GM19468 (cell line): ENCODE results near the gene TEX22.

Source experiments
- ATAC-seq: cut with Tn5 transposase; IDR thresholded peaks from one replicate; pipeline ENCODE4 v1.9.1; 2021; ENCODE audit warnings: mild to moderate bottlenecking, moderate library complexity, moderate number of reproducible peaks; ENCODE audit not compliant: unreplicated experiment; ENCODE audit errors: extremely low read depth

TEX22 gene

GRCh38 chr14:105433161-105433605 is 34.8 kb downstream of the TEX22 start:
- no peak for ATAC-seq

GRCh38 chr14:105436402-105436801 is 38.1 kb downstream of the TEX22 start:
- ATAC-seq: no peak

- no peak for ATAC-seq
These were observed 38.8 kb downstream of the TEX22 start for GRCh38 chr14:105436891-105437722.

GRCh38 chr14:105437723-105438500 is 39.6 kb downstream of the TEX22 start:
- no peak for ATAC-seq

- ATAC-seq: no peak
These were observed 40.8 kb downstream of the TEX22 start for GRCh38 chr14:105439179-105439578.

- no peak for ATAC-seq
These were observed 41.6 kb downstream of the TEX22 start for GRCh38 chr14:105439710-105440553.

DNA sequence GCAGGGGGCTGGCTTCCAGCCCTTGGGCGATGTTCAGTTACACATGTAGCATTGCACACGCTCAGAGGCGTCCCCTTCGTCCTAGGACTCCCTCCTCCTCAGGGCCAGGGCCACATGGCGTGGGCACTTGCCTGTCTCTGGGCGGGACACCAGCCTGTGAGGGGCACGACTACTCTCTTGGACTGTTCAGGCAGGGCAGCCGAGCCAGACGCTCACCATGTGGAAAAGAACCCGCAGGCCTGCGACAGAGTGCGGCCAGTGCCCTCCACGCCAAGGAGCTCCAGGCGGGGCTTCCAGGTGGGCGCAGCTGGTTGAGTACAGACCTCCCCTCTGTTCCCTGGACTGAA is 42.2 kb downstream of the TEX22 start:
- ATAC-seq: no peak

GRCh38 chr14:105440992-105441391 is 42.7 kb downstream of the TEX22 start:
- no peak for ATAC-seq

DNA sequence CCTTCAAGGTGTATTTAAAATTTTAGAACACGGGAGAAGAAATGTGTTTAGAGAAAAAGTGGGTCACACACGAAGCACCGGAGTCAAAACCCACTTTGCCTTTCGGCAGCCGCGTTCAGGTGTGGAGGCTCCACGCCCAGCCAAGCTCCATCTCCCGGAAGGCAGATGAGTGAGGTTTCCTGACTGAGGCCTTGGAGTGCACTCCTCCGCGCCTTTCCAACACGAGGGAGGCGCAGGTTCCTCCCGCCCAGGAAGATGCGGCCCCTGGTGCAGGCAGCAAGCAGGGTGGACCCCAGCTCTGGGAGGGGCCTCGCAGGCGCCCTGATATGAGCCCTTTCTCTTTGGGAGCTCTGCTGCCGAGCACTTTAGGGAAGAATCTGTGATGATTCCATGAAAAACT is 43.8 kb downstream of the TEX22 start:
- ATAC-seq: no peak

- no peak for ATAC-seq
These were observed 44.5 kb downstream of the TEX22 start for GRCh38 chr14:105442834-105443233.

DNA sequence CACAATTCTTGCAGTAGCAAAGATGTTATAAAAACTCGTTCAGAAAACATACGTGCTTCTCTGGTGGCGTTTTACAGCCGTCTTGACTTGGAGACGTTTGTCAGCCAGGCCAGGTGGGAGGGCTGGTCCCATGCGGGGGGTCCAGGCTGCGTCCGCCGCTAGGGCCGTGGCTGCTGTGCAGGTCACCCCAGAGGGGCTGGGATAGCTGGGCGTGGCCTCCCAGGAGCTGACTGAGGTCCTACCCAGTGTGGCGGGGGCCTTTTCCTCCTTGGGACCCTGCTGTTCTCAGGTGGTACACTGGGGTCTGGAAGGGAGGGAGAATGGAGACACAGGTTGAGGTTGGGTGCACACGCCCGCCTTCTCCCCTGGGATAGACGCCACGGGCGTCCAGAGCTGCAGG is 46.5 kb downstream of the TEX22 start:
- ATAC-seq: no peak

DNA sequence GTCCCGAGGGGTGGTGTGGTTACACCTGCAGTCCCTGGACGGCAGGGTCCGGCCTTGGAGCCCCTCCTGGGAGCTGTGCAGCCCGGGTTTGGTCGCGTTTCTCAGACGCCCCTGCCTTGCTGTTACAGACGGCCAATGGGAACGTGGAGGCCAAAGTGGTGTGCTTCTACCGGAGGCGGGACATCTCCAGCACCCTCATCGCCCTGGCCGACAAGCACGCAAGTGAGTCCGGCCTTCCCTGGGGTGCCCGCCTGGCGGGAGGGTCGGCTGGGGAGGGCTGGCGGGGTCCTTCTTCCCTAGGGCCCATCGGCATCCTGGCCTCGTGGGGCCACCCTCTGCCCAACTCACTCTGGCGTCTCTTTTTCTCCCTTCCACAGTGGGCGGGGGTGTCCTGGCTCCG is 47.0 kb downstream of the TEX22 start:
- no peak for ATAC-seq

DNA sequence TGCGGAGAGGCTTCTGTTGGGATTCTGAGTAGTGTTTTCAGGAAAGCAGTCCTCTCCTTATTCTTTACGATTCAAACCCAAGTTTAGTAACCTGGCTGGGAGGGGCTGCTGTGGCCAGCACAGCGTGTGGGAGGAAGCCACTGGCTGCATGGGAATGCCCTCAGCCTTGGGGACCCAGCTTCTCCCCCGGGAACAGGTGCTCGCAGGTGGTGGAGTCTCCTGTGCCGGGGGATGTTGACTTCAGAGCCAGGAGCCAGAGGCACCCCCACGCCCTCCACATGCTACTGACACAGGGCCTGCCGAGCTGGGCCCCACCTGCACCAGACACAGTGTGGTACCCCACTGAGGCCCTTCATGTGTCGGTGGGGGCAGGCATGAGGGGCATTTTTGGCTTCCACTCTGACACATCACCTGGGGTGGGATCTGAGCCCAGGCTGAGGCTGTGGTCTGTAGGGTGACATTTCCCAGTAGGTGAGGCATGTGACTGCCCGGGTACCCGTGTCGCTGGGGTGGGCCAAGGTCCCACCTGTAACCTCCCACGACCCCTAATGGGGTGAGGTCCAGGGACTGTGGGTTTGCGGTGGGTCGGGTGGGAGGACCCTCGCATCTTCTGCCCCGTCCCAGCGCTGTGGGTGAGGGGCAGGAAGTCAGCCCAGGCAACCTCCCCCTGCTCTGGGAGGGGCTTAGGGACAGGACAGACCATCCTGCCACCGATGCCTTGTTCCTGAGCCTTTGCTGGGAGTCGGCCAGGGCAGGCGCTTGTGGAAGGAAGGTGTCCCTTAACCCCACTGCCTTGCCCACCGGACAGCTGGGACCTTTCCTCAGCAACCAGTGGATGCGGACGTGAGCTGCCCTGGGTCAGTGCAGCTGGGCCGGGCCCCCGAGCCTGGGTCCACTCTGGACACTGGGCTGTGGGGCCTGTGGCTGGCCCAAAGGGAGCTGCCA is 47.8 kb downstream of the TEX22 start:
- ATAC-seq: no peak

DNA sequence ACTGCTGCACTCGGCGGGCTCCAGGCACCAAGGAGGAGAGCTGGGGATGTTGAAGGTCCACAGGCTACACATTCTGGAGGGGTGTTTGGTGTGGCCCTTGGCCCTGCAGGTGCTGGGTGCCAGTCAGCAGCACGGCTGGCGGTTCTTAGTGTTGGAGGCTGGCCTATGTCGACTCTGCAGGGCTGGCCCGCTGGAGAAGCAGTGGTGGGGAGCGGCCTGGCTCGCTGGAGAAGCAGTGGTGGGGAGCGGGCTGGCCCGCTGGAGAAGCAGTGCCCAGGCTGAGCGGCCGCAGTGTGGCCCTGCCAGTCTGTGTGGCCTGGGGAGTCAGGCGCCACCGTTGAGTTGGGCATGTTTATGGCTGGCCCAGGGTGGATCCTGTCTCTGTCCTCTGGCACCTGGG is 48.6 kb downstream of the TEX22 start:
- no peak for ATAC-seq

DNA sequence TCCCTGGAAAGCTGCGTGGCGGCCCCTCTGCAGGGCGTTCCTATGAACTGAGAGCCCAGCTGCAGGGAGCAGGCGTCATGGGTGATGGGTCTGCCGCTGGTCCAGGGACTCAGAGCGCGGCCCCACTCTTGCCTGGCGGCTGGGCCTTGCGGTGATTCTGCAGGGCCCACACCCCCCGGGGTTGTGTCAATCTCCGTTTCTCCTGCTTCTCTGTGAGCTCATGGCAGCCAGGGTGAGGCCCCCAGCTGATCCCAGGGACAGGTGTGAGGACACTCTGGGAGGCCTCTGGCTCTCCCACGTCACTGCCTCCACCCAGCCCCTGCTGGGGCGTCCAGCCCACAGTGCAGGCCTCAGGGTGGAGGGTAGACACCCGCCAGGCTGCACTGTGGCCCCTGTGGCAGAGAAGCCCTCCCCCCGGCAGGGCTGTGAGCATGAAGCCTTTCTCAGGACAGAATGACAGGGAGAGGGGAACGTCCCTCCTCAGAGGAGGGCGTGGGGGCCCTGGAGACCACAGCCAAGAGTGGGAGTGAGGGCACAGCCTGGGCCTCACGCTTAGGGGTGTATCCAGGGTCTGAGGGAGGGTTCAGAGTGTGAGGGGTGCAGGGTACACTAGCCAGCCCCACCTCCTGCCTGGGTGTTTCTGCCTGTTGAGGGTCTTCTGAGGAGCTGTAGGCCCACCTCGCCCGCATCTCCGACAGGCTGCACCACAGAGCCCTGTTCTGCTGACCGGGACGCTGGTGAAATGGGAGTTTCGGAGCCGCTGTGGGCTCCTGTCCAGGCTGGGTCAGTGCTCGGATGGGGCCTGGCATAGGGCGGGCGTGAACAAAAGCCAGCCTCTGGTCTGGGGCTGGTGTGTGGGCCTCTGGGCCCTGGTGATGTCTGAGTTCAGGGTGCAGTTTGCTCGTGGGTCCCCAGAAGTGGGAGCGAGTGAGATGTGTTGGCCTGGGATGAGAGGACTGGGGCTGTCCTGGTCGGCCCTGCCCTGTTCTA is 49.6 kb downstream of the TEX22 start:
- no peak for ATAC-seq

DNA sequence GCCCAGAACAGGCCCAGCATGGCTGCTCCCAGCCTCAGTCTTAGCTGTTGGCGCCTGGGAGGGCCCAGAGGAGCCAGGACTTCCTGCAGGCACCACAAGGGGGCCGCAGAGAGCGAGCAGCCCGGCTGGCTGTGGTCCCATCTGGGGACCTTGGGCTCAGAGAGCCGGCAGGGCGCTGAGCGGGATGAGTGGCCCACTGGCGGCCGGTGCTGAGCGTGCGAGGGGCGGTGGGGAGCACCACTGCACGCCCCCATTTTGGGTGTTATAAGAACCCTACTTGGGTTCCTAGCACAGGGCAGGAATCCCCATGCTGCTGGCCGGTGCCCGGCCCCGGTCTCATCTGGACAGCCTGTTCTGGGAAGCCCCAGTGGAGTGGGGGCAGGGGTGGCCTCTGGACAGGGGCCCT is 50.4 kb downstream of the TEX22 start:
- ATAC-seq: no peak

GRCh38 chr14:105449276-105450122 is 51.2 kb downstream of the TEX22 start:
- ATAC-seq: no peak

DNA sequence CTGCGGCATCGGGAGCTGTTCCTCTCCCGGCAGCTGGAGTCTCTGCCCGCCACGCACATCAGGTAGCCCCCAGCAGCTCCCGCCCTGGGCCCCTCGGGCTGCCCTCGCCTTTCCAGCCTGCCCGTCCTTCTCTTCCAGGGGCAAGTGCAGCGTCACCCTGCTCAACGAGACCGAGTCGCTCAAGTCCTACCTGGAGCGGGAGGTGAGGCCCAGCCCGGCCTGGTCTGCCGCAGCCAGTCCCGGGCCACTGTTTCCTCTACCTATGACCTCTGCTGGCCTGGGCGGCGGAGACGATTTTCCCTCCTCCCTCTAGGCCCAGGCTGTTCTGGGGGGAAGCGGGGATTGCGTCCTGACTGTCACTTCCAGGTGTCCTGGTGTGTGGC is 51.8 kb downstream of the TEX22 start:
- ATAC-seq: no peak
